Panc1 (cell line): ENCODE measurements around the gene MAP2K1.
"Not testable (repeated sequence)": the region's sequence is repeated elsewhere in the genome, so short reads cannot be mapped to it uniquely, and the experiment has no call there.

Experiments
- POLR2AphosphoS5 ChIP-seq: IDR thresholded peaks from 2 replicates; pipeline ENCODE4 v1.6.1; 2012; ENCODE audit warnings: mild to moderate bottlenecking, low read depth, low read length, moderate library complexity
- TCF7L2 ChIP-seq: IDR thresholded peaks from 2 replicates; pipeline ENCODE4 v1.6.1; 2011; ENCODE audit warnings: mild to moderate bottlenecking, low read depth, low read length, inconsistent platforms
- TF ChIP-seq, protein P1 (sequence below): fragments of 450-650 bp; IDR thresholded peaks from 2 replicates; pipeline ENCODE4 v1.5.1; 2017; ENCODE audit warnings: mild to moderate bottlenecking
- TF ChIP-seq, protein P2 (sequence below), 2 experiments: IDR thresholded peaks; 2 replicates each; pipeline ENCODE4 v1.6.1; 2011 to 2012; ENCODE audit warnings: low read depth in 2 of 2, control low read depth in 1 of 2, low read length in 1 of 2, mild to moderate bottlenecking in 1 of 2, moderate library complexity in 1 of 2; ENCODE audit not compliant: insufficient read depth in 1 of 2

DNA sequence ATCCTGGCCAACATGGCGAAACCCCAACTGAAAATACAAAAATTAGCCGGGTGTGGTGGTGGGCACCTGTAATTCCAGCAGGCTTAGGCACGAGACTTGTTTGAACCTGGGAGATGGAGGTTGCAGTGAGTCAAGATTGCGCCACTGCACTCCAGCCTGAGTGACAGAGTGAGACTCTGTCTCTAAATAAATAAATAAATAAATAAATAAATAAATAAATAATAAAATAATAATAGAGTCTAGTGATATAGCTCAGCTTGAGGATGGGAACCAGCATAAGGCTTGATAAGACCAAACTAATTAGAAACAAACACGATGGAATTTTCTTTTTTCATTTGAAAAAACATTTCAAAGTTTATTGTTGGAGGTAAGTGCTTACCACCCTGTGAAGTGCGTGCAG lies 74.6 kb downstream of the MAP2K1 start:
- TF ChIP-seq, protein P1, sequence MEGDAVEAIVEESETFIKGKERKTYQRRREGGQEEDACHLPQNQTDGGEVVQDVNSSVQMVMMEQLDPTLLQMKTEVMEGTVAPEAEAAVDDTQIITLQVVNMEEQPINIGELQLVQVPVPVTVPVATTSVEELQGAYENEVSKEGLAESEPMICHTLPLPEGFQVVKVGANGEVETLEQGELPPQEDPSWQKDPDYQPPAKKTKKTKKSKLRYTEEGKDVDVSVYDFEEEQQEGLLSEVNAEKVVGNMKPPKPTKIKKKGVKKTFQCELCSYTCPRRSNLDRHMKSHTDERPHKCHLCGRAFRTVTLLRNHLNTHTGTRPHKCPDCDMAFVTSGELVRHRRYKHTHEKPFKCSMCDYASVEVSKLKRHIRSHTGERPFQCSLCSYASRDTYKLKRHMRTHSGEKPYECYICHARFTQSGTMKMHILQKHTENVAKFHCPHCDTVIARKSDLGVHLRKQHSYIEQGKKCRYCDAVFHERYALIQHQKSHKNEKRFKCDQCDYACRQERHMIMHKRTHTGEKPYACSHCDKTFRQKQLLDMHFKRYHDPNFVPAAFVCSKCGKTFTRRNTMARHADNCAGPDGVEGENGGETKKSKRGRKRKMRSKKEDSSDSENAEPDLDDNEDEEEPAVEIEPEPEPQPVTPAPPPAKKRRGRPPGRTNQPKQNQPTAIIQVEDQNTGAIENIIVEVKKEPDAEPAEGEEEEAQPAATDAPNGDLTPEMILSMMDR: not testable (repeated sequence)
- TF ChIP-seq TCF7L2, POLR2AphosphoS5: not testable (repeated sequence)
- TF ChIP-seq, protein P2, sequence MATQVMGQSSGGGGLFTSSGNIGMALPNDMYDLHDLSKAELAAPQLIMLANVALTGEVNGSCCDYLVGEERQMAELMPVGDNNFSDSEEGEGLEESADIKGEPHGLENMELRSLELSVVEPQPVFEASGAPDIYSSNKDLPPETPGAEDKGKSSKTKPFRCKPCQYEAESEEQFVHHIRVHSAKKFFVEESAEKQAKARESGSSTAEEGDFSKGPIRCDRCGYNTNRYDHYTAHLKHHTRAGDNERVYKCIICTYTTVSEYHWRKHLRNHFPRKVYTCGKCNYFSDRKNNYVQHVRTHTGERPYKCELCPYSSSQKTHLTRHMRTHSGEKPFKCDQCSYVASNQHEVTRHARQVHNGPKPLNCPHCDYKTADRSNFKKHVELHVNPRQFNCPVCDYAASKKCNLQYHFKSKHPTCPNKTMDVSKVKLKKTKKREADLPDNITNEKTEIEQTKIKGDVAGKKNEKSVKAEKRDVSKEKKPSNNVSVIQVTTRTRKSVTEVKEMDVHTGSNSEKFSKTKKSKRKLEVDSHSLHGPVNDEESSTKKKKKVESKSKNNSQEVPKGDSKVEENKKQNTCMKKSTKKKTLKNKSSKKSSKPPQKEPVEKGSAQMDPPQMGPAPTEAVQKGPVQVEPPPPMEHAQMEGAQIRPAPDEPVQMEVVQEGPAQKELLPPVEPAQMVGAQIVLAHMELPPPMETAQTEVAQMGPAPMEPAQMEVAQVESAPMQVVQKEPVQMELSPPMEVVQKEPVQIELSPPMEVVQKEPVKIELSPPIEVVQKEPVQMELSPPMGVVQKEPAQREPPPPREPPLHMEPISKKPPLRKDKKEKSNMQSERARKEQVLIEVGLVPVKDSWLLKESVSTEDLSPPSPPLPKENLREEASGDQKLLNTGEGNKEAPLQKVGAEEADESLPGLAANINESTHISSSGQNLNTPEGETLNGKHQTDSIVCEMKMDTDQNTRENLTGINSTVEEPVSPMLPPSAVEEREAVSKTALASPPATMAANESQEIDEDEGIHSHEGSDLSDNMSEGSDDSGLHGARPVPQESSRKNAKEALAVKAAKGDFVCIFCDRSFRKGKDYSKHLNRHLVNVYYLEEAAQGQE (IDR thresholded peaks at IDR 0.05; ENCODE audit: insufficient read depth in 1 of 2, low read depth in 2 of 2, low read length in 1 of 2): not testable (repeated sequence)
